ENCODE measurements around the gene FILIP1L. TPM values are rescaled to one million over a fixed set of nuclear protein-coding genes. Genes with fewer than 3 reads are reported as not detected.
"Not testable (repeated sequence)": the region's sequence is repeated elsewhere in the genome, so short reads cannot be mapped to it uniquely, and the experiment has no call there.

FILIP1L gene
- total RNA-seq, 1 donor from 2014 or later = 47.0 TPM

DNA sequence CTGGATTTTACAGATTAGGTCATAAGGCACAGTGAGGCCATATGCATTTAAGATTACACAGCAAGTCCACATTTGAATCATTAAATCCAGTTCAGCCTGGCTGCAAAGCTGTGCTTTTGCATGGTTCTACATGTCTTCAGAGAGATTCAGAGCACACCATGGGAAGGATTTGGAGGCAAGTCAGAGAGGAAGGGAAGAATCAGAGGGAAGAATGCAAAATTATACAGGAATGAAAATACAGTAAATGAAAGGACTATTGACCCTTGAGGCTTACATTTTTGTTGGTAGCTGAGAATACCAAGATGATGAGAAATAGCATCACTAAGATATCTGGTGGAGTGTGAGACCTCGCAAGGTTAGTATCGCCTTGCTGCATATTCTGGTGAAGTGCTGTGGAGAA, 13.9 kb downstream of the FILIP1L start:
- peak overlapping the region; percentile 61 for H3K27ac Mint-ChIP-seq (ENCODE audit: unreplicated experiment)
- no peaks in the 10 kb centered on the region for H3K27me3 Mint-ChIP-seq (ENCODE audit: unreplicated experiment)
- H3K36me3 Mint-ChIP-seq (ENCODE audit: unreplicated experiment) = peaks cover 2% of the 10 kb centered on the region
- peaks cover 64% of the 10 kb centered on the region for H3K4me1 Mint-ChIP-seq (ENCODE audit: unreplicated experiment)
- DNase-seq (ENCODE audit: extremely low spot score, unreplicated experiment) = no peak
- no peak overlapping the region for H3K4me3 Mint-ChIP-seq (ENCODE audit: unreplicated experiment)
- TF ChIP-seq, protein P1, sequence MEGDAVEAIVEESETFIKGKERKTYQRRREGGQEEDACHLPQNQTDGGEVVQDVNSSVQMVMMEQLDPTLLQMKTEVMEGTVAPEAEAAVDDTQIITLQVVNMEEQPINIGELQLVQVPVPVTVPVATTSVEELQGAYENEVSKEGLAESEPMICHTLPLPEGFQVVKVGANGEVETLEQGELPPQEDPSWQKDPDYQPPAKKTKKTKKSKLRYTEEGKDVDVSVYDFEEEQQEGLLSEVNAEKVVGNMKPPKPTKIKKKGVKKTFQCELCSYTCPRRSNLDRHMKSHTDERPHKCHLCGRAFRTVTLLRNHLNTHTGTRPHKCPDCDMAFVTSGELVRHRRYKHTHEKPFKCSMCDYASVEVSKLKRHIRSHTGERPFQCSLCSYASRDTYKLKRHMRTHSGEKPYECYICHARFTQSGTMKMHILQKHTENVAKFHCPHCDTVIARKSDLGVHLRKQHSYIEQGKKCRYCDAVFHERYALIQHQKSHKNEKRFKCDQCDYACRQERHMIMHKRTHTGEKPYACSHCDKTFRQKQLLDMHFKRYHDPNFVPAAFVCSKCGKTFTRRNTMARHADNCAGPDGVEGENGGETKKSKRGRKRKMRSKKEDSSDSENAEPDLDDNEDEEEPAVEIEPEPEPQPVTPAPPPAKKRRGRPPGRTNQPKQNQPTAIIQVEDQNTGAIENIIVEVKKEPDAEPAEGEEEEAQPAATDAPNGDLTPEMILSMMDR (IDR thresholded peaks at IDR 0.05) = no peak
- no peaks in the 10 kb centered on the region for H3K9me3 Mint-ChIP-seq (ENCODE audit: unreplicated experiment)

DNA sequence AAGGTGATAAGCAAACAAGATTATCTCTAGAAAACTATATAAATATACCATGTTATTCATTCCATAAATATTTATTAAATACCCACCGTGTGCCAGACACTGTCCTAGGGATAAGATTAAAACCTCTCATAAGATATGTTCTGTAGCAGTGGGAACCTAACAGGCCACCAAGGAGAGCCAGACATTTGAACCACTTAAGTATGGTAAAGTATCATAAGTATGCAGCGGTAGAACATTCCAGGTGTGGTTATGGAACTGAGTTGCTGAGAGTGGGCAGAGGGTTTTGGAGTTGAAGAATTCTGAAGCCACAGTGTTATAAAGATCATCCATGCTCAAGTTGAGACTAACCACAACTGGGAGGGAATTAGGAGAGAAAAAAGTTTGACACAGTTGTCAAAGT, 14.7 kb downstream of the FILIP1L start:
- H3K9me3 Mint-ChIP-seq (ENCODE audit: unreplicated experiment) = no peaks in the 10 kb centered on the region
- peak overlapping the region; percentile 2 for H3K27ac Mint-ChIP-seq (ENCODE audit: unreplicated experiment)
- H3K4me3 Mint-ChIP-seq (ENCODE audit: unreplicated experiment) = no peak overlapping the region
- TF ChIP-seq, protein P1 (IDR thresholded peaks at IDR 0.05) = no peak
- peaks cover 2% of the 10 kb centered on the region for H3K36me3 Mint-ChIP-seq (ENCODE audit: unreplicated experiment)
- DNase-seq (ENCODE audit: extremely low spot score, unreplicated experiment) = no peak
- H3K4me1 Mint-ChIP-seq (ENCODE audit: unreplicated experiment) = peaks cover 56% of the 10 kb centered on the region
- H3K27me3 Mint-ChIP-seq (ENCODE audit: unreplicated experiment) = no peaks in the 10 kb centered on the region

DNA sequence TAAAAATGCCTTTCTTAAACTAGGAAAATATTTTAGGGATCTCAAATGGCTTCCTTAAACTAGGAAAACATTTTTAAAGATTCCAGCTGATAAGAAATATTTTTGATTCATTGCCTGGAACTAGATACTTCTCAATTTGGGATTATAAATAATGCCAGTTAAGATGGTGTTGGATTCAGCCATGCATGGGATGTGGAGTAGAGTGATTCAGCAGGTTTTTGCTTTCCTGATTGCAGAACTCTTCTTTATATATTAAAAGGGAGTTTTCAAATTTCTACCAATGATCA, 15.6 kb downstream of the FILIP1L start:
- peaks cover 47% of the 10 kb centered on the region for H3K4me1 Mint-ChIP-seq (ENCODE audit: unreplicated experiment)
- H3K4me3 Mint-ChIP-seq (ENCODE audit: unreplicated experiment) = no peak overlapping the region
- no peak overlapping the region for H3K27ac Mint-ChIP-seq (ENCODE audit: unreplicated experiment)
- no peak for DNase-seq (ENCODE audit: extremely low spot score, unreplicated experiment)
- H3K9me3 Mint-ChIP-seq (ENCODE audit: unreplicated experiment) = no peaks in the 10 kb centered on the region
- H3K36me3 Mint-ChIP-seq (ENCODE audit: unreplicated experiment) = peaks cover 2% of the 10 kb centered on the region
- TF ChIP-seq, protein P1 (IDR thresholded peaks at IDR 0.05) = no peak
- no peaks in the 10 kb centered on the region for H3K27me3 Mint-ChIP-seq (ENCODE audit: unreplicated experiment)

DNA sequence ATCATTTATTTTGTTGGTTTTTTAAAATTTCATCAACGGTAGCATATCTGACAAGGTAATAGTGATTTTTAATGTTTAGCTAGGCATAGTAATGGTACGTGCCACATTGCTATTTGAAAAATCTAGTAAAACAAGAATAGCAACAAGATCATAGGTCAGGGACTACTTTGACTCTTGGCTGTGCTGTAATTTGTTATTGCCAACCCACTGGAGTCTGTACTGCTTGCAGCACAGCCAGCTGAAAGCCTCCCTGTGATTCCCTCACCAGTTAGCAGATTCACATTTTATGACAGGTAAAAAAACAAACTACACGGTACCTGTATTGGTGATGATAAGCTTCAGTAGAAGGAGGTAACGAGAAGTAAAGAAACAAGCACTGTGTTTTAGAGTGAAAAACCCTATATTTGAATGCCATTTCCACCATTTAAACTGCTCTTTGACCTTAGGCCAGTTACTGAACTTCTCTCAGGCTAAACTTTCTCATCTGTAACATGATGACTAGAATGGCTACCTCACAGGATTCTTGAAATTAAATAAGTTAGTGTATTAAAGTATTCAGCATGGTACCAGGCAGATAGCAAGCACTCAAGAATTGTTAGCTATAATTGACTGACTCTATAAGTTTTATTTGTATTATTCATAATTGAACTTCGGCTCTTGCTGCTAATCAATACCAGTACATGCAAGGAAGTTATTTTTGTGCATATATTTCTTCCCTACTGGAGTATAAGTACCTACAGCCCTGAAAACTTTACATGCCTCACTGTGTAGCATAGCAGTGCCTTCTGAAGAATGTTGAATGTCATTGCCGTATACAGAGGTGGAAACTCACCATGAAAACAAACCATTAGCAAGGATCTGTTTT, 16.1 kb downstream of the FILIP1L start:
- no peak for DNase-seq (ENCODE audit: extremely low spot score, unreplicated experiment)
- Mint-ChIP-seq H3K27me3 (ENCODE audit: unreplicated experiment) (no peaks in the 10 kb centered on the region), H3K36me3 (ENCODE audit: unreplicated experiment) (peaks cover 2% of the 10 kb centered on the region), H3K27ac (ENCODE audit: unreplicated experiment) (no peak overlapping the region), H3K9me3 (ENCODE audit: unreplicated experiment) (no peaks in the 10 kb centered on the region), H3K4me3 (ENCODE audit: unreplicated experiment) (no peak overlapping the region), H3K4me1 (ENCODE audit: unreplicated experiment) (peaks cover 44% of the 10 kb centered on the region)
- TF ChIP-seq, protein P1 (IDR thresholded peaks at IDR 0.05) = no peak

DNA sequence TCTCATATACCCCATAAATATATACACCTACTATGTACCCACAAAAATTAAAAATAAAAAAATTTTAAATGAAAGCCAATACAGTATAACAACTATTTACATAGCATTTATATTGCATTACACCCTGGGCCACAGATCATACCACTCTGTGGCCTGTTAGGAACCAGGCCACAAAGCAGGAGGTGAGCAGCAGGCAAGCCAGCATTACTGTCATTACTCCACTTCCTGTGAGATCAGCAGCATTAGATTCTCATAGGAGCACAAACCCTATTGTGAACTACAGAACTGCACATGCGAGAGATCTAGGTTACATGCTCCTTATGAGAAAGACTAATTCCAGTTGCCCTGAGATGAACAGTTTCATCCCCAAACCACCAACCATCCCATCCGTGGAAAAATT, 17.4 kb downstream of the FILIP1L start:
- Mint-ChIP-seq H3K36me3 (ENCODE audit: unreplicated experiment) (peaks cover 2% of the 10 kb centered on the region), H3K27ac (ENCODE audit: unreplicated experiment) (no peak overlapping the region), H3K9me3 (ENCODE audit: unreplicated experiment) (no peaks in the 10 kb centered on the region), H3K4me1 (ENCODE audit: unreplicated experiment) (peaks cover 48% of the 10 kb centered on the region), H3K27me3 (ENCODE audit: unreplicated experiment) (no peaks in the 10 kb centered on the region), H3K4me3 (ENCODE audit: unreplicated experiment) (no peak overlapping the region)
- DNase-seq (ENCODE audit: extremely low spot score, unreplicated experiment) = no peak
- TF ChIP-seq, protein P1 (IDR thresholded peaks at IDR 0.05) = no peak

DNA sequence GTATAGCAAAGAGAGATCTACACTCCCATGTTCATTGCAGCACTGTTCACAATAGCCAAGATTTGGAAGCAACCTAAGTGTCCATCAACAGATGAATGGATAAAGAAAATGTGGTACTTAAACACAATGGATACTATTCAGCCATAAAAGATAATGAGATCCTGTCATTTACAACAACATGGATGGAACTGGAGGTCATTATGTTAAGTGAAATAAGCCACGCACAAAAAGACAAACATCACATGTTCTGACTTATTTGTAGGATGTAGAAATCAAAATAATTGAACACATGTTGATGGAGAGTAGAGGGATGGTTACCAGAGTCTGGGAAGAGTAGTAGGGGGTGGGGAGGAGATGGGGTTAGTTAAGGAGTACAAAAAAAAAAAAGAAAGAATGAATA, 18.0 kb downstream of the FILIP1L start:
- not testable (repeated sequence) for H3K27ac Mint-ChIP-seq (ENCODE audit: unreplicated experiment); H3K4me3 Mint-ChIP-seq (ENCODE audit: unreplicated experiment)

More for the DNA sequence above, 18.0 kb downstream of the FILIP1L start:
- H3K4me1 Mint-ChIP-seq (ENCODE audit: unreplicated experiment) = peaks cover 48% of the 10 kb centered on the region
- not testable (repeated sequence) for DNase-seq (ENCODE audit: extremely low spot score, unreplicated experiment); H3K36me3 Mint-ChIP-seq (ENCODE audit: unreplicated experiment); H3K9me3 Mint-ChIP-seq (ENCODE audit: unreplicated experiment); H3K27me3 Mint-ChIP-seq (ENCODE audit: unreplicated experiment)
